Measurements from ENCODE around the gene DESI2.

Gene DESI2

GRCh38 chr1:244652623-244653438 is at the start of gene DESI2:
TSS of gene DESI2 (plus strand) at chr1:244653126. CDS start at chr1:244653314, 188 bp downstream.
- DNase-seq (ENCODE audit: low spot score) = peak; percentile 97

GRCh38 chr1:244603498-244603897 is 49.4 kb upstream of the DESI2 start:
- peak; percentile 52 for DNase-seq (ENCODE audit: low spot score)

DNA sequence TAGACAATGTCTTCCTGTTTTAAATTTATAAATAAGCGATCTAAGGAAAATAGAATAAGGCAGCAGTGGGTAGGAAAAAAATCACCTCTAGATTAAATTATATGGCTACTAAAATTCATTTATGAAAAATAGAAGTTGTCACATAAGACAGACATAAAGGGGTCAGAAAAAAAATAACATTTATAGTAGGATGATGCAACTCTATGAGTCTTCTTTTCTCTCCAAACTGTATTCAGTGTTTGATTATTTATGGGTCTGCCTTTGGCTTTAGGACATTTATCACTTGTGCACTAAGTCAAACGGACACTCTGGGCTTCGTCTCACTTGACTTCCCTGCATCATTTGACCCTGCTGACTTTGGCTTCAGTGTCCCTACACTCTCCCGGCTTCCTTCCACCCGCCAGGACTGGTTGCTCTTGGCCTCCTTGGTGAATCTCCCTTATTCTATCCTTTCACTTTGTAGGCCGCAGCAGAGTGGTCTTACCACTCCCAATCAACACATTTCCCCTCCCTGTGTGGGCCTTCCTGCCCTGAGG is 47.0 kb upstream of the DESI2 start:
- DNase-seq (ENCODE audit: low spot score) = no peak

DNA sequence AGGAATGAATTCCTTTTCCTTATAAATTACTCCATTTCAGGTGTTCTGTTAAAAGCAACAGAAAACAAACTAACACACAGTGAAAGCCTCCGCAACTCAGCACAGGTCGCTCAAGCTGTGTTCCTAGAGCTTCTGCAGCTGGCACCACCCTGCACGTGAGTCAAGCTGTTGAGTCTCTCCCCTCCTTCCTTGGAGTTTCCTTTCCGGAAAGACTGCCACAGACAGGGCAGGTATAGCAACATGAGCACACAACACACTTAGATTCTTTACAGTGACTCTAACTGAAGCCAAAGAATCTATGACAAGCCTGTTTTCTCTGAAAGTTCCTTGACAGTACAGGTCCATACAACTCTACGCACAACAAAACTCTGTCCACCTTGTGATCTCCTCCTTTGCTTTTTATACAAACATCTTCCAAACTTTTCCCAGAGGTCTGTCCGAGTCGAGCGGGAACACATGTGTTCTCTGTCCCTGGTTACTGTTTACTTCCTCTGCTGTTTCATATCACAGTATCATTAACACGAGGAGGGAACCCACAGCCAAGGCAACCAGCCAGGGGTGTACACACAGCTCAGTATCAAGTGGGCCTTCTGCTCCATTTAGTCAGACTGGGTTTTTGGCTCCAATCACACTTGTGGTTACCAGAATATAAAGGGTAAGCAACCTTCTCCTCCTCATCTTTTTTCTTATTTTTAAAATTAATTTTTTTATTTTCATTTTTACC is 38.7 kb upstream of the DESI2 start:
- DNase-seq (ENCODE audit: low spot score) = no peak

GRCh38 chr1:244614879-244615278 is 38.0 kb upstream of the DESI2 start:
- DNase-seq (ENCODE audit: low spot score) = no peak

DNA sequence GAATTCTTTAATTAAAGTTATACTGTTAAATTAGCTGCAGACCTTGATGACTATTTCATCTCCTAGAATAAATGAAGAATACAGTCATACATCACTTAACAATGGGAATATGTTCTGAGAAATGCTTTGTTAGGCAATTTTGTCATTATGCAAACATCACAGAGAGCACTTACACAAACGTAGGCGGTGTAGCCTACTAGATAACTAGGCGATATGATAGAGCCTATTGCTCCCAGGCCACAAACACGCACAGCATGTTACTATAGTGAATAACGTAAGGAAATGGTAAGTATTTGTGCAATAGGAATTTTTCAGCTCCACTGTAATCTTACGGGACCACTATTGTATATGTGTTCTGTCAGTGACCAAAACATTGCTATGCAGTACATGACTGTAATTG is 37.6 kb upstream of the DESI2 start:
- no peak for DNase-seq (ENCODE audit: low spot score)

- DNase-seq (ENCODE audit: low spot score) = no peak
Observed at GRCh38 chr1:244626709-244627108, 26.2 kb upstream of the DESI2 start.

DNA sequence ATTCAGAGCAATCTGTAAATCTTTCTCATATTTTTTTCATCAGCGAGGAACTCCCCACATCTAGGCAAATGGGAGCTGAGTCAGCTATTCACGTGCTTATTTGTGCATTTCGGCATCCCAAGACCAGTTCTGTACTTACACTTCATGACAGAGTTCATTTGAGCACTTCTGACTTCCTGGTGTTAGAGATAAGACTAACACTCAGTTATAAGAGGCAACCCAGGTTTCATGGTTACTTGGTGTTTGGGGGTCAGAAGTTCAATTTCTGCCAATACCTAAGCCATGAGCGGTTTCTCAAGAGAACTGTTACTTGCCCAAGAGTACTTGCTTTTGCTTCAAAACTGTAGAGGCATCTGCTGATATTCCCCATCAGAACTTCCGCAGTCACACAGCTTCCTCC is 24.1 kb upstream of the DESI2 start:
- no peak for DNase-seq (ENCODE audit: low spot score)

GRCh38 chr1:244633140-244633539 is 19.8 kb upstream of the DESI2 start:
- DNase-seq (ENCODE audit: low spot score) = no peak

DNA sequence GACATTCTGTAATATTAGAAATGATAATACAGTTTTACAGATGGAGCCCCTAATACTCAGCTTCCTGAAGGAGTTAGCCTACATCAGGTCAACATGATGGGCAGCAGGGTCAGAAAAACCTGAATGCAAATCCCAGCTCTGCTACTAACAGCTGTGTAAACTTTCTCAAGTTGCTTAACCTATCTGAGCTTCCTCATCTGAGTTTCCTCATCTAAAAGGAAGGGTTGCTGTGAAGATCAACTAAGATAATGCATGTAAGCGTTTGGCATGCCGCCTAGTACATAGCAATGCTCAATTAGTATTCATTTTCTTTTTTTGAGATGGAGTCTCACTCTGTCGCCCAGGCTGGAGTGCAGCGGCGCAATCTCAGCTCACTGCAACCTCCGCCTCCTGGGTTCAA is 18.4 kb upstream of the DESI2 start:
- no peak for DNase-seq (ENCODE audit: low spot score)

DNA sequence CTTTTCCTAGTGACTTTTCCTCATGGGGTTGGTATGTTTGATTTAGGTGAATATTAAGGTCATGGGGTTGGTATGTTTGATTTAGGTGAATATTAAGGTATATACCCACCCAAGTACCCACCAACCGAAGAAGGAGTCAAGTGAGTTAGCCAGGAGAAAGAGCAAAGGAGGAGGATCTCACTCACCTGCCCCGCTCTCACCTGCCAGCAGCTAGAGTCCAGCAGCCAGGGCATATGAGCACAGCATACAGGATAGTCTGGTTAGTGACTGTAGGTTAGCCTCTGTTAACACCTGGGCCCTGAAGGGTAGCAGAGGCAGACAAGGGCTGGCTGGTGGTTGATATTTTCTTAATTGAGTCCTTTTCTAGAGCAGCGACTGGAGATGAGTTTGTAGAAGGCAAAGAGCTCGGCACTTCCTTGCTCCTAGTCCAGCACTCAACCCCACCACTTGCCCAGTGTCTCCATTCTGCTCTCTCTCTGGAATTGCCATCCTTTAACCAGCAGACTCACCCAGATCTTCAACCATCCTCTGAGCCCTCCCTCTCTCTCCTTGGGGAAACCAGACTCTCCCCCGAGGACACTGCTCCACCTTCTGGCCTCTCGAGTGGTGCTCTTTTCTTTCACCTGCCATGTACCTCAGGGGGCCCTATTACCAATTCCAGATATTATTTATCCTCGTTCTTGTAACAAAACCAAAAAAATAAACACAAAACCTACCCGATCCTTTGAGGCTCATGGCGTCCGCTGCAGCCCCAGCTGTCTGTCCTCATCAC is 16.3 kb upstream of the DESI2 start:
- DNase-seq (ENCODE audit: low spot score) = no peak

DNA sequence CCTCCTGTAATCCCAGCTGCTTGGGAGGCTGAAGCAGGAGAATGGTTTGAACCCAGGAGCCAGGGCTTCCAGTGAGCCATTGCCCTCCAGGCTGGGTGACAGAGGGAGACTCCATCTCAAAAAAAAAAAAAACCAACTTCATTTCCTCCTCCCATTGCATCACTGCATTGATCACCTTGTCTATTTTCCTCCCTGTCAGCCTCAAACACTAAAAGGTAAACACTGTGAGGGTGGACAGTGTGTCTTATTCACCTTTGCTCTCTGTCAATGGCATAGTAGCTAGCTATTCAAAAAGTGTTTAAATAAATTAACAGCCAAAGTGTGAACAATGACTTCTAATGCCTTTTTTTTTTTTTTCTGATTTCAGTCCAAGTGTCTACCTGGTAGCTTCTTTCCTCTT is 13.4 kb upstream of the DESI2 start:
- no peak for DNase-seq (ENCODE audit: low spot score)

DNA sequence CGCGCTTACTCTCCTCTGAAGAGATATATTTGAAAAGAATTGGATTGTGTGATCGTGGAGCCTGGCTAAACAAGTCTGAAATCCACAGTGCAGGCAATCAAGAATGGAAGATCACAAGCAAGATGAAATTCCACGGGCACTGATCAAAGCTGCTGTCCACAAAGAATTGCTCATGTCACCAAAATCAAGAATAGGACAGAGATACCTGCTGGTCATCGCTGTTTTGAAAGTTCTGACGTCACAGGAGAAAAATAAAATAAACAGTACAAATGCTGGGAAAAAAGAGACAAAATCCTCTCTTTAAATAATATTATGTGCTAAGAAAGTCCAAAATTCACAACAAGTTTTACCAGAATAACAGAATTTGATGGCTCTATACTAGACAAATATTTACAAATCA is 12.0 kb upstream of the DESI2 start:
- DNase-seq (ENCODE audit: low spot score) = no peak

GRCh38 chr1:244642526-244642925 is 10.4 kb upstream of the DESI2 start:
- no peak for DNase-seq (ENCODE audit: low spot score)

- no peak for DNase-seq (ENCODE audit: low spot score)
Observed at GRCh38 chr1:244642988-244643387, 9.9 kb upstream of the DESI2 start.

GRCh38 chr1:244645414-244645813 is 7.5 kb upstream of the DESI2 start:
- DNase-seq (ENCODE audit: low spot score) = no peak

- DNase-seq (ENCODE audit: low spot score) = no peak
Observed at GRCh38 chr1:244645890-244646289, 7.0 kb upstream of the DESI2 start.

DNA sequence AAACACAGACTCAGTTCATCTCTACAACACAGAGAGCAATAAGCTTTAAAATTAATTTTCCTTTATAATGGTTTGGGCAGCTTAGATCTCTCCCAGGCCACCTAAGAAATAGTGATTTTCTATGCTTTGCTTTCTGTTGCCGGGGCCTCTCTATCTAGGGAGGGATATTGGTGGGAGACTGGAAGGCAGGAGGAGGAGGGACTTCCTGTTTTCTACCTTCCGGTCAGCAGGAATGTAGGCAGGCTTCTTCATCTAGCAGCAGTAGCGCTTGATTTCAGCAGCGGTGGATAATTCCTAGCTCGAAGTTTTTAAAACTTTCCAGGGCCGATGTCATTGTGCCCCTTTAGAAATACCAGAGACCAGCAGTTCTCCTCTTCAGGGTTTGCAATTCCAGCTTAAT is 5.1 kb upstream of the DESI2 start:
- DNase-seq (ENCODE audit: low spot score) = no peak

- no peak for DNase-seq (ENCODE audit: low spot score)
Observed at GRCh38 chr1:244651956-244652622, 837 bp upstream of the DESI2 start.

DNA sequence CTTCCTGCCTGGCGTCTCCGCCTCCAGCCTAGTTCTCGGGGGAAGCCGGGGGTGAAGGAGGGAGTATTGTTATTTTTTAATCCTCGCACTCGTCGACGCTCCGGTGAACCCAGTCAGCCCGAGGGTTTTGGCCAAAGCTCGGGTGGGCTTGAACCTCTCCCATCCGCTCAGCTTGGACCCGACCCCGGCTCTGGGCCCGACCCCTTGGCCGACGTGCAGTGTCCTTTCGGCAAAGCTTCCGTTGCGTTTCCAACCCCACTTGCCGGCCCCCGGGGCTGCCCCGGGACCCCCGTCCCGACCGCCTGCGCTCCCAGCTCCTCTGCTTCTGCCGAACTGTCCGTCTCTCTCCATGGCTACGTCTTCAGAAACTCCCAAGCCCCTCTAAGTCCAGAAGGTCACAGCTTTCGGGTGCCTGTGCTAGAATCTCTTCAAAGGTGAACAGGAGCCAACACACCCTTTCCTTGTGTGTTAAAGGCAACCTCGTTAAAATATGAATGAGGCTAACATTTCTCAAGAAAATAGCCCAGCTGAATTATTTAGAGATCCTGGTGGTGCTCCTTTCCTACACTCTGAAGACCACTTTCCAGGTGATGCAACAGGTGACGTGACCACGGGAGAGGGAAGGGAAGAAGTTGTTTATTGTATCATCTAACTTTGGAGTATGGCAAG is 647 bp downstream of the DESI2 start:
- DNase-seq (ENCODE audit: low spot score) = peak; percentile 7

All from GM03348 (cell line).